B cell (primary cell): ENCODE results near the gene PIERCE2. TPM values are rescaled to one million over a fixed set of nuclear protein-coding genes. Genes with fewer than 3 reads are reported as not detected.
A peak's percentile ranks its signal among the peaks of the same experiment; 100 is the strongest.

Source experiments
- ATAC-seq: fragments of 200-7000 bp; cut with Tn5 transposase; one replicate; pipeline ENCODE4 v1.10.0; 2021; ENCODE audit warnings: low read depth, mild to moderate bottlenecking, moderate number of reproducible peaks, moderate library complexity
- CTCF ChIA-PET: fragments of 350-600 bp; sonication (Branson Sonifier 250); formaldehyde crosslinking; loops from one replicate; lab custom pipeline; 2021; ENCODE audit warnings: antibody characterized with exemption, inconsistent platforms; lab: Charles Lee
- POLR2A ChIA-PET: fragments of 350-600 bp; sonication (Branson Sonifier 250); formaldehyde crosslinking; loops from one replicate; lab custom pipeline; 2021; ENCODE audit warnings: antibody characterized with exemption; lab: Charles Lee
- DNase-seq: peaks from one replicate; pipeline ENCODE4 v3.0.0; 2013
- H2AFZ ChIP-seq: 2 replicates; pipeline ENCODE4 v1.6.1; 2012; ENCODE audit warnings: mild to moderate bottlenecking, low read depth, low read length; ENCODE audit not compliant: insufficient read depth, poor library complexity, severe bottlenecking
- H3K27ac ChIP-seq, 2 donors: 1 replicate in 1 of 2; 2 replicates in 1 of 2; pipeline ENCODE4 v1.5.1; 2012 to 2013; ENCODE audit warnings: low read length in 2 of 2, mild to moderate bottlenecking in 2 of 2, moderate library complexity in 1 of 2
- H3K27me3 ChIP-seq, 4 experiments: fragments of 200-600 bp in 1 of 4; sonication (generic) in 1 of 4; replicated peaks in 1 of 4; 1 replicate in 2 of 4; 2 replicates in 2 of 4; pipeline versions ENCODE4 v1.6.1 to v1.7.0; 2013 to 2016; ENCODE audit warnings: low read length in 3 of 4, mild to moderate bottlenecking in 2 of 4, mixed read lengths in 1 of 4, moderate library complexity in 1 of 4; ENCODE audit not compliant: insufficient read depth in 4 of 4, control insufficient read depth in 3 of 4; ENCODE audit errors: control extremely low read depth in 1 of 4
- H3K36me3 ChIP-seq, 2 experiments: replicated peaks in 1 of 2; 1 replicate in 1 of 2; 2 replicates in 1 of 2; pipeline versions ENCODE4 v1.6.1 to v1.7.1; 2013; ENCODE audit warnings: low read length in 1 of 2; ENCODE audit not compliant: insufficient read depth in 2 of 2, control insufficient read depth in 1 of 2; ENCODE audit errors: control extremely low read depth in 1 of 2, extremely low read depth in 1 of 2
- H3K4me1 ChIP-seq, 2 donors: fragments of 200-600 bp in 1 of 2; sonication (generic) in 1 of 2; 1 replicate in 1 of 2; 2 replicates in 1 of 2; pipeline versions ENCODE4 v1.5.1 to v1.6.1; 2013 to 2017; ENCODE audit warnings: low read length in 2 of 2; ENCODE audit not compliant: control insufficient read depth in 2 of 2, insufficient read depth in 2 of 2
- H3K4me2 ChIP-seq: replicated peaks from 2 replicates; pipeline ENCODE3; 2012; ENCODE audit warnings: mild to moderate bottlenecking, low read depth, low read length; ENCODE audit not compliant: poor library complexity, severe bottlenecking
- H3K4me3 ChIP-seq, 5 experiments: fragments of 200-600 bp in 1 of 5; sonication (generic) in 1 of 5; 1 replicate in 3 of 5; 2 replicates in 2 of 5; pipeline versions ENCODE4 v1.5.1 to v1.7.0; 2011 to 2016; ENCODE audit warnings: low read length in 4 of 5, mild to moderate bottlenecking in 4 of 5, low read depth in 2 of 5, control low read depth in 1 of 5, moderate library complexity in 1 of 5; ENCODE audit not compliant: insufficient read depth in 1 of 5; ENCODE audit errors: control extremely low read depth in 1 of 5, extremely low read depth in 1 of 5
- H3K79me2 ChIP-seq: fragments of 200-600 bp; sonication (generic); one replicate; pipeline ENCODE4 v1.6.0; 2016; ENCODE audit warnings: low read length; ENCODE audit not compliant: control insufficient read depth, insufficient read depth
- H3K9ac ChIP-seq: fragments of 200-600 bp; sonication (generic); 2 replicates; pipeline ENCODE4 v1.6.1; 2017; ENCODE audit warnings: mild to moderate bottlenecking, low read length, moderate library complexity
- H3K9me3 ChIP-seq, 3 donors: one replicate each; pipeline versions ENCODE4 v1.6.1 to v1.7.1; 2013; ENCODE audit warnings: low read length in 2 of 3; ENCODE audit not compliant: control insufficient read depth in 2 of 3, insufficient read depth in 1 of 3; ENCODE audit errors: control extremely low read depth in 1 of 3
- H4K20me1 ChIP-seq: 2 replicates; pipeline ENCODE4 v1.6.0; 2012; ENCODE audit warnings: mild to moderate bottlenecking, low read length; ENCODE audit not compliant: insufficient read depth, control insufficient read depth, poor library complexity, severe bottlenecking
- H3K27ac Mint-ChIP-seq: one replicate; pipeline ENCODE4 v1.8.0; 2021; ENCODE audit warnings: mixed read lengths
- H3K27me3 Mint-ChIP-seq: one replicate; pipeline ENCODE4 v1.8.0; 2021; ENCODE audit warnings: mixed read lengths
- H3K4me1 Mint-ChIP-seq: one replicate; pipeline ENCODE4 v1.8.0; 2021; ENCODE audit warnings: mixed read lengths
- H3K4me3 Mint-ChIP-seq: one replicate; pipeline ENCODE4 v1.8.0; 2021; ENCODE audit warnings: mixed read lengths
- H3K9me3 Mint-ChIP-seq: one replicate; pipeline ENCODE4 v1.8.0; 2022; ENCODE audit warnings: mixed read lengths; ENCODE audit not compliant: insufficient read depth
- CTCF ChIP-seq: fragments of 200-600 bp; IDR thresholded peaks from one replicate; pipeline ENCODE4 v1.8.0; 2022; ENCODE audit warnings: antibody characterized with exemption, mild to moderate bottlenecking
- EZH2 ChIP-seq: IDR thresholded peaks from 2 replicates; pipeline ENCODE4 v1.6.1; 2012; ENCODE audit warnings: borderline replicate concordance, low read depth, mild to moderate bottlenecking, moderate library complexity, low read length; ENCODE audit not compliant: insufficient read depth, poor library complexity, severe bottlenecking
- WGBS: methylation state at CpG from one replicate; pipeline ENCODE4 v1.1.5; 2013; ENCODE audit warnings: missing lambda C conversion rate; ENCODE audit not compliant: insufficient coverage; 5-methylcytosine and 5-hydroxymethylcytosine counted together
- intact Hi-C: fragments of 100-400 bp; cut with micrococcal nuclease; formaldehyde crosslinking; loops from one replicate; pipeline ENCODE4 v1.10.0; 2022
- polyA plus RNA-seq: library from polyadenylated mRNA; depleted of rRNA; stranded (reverse); fragments of >200 nt; gene quantifications from 2 replicates; pipeline ENCODE4 v1.2.3, GENCODE V29; 2012
- total RNA-seq, 2 donors: library from RNA; stranded (reverse); fragments of 120-200 nt in 1 of 2; gene quantifications; 1 replicate in 1 of 2; 2 replicates in 1 of 2; pipeline versions ENCODE4 v1.2.3 to v1.2.4, GENCODE V29; 2013 to 2022

The PIERCE2 gene
- total and polyA plus RNA-seq, 2 donors (not counting 1 experiment from before 2014, with no cell fraction given) = 1.1 to 1.8 TPM

DNA sequence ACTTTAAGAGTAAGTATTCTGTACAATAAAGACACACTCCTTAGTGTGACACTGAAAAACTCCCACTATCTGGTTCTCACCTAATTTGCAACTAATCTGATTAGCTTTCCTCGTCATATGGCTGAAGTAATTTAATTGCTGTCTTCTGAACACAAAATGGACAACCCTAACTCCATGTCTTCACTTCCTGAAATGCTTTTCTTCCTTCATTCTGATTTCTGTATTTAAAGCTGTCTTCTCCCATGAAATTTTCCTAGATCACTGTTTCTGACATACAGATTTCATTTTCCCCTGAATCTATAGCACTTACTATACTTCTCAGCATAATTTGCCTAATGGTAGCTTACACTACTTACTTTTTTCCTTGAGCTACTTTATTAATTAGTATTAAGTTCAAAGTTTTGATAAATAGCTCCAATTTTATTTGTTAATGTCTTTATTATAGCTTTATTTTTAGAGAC is 6.5 kb upstream of the PIERCE2 start:
- no peak overlapping the region for H3K4me2 ChIP-seq
- Mint-ChIP-seq H3K4me1 (peaks cover 25% of the 10 kb centered on the region), H3K27me3 (no peaks in the 10 kb centered on the region), H3K9me3 (no peaks in the 10 kb centered on the region), H3K4me3 (no peak overlapping the region), H3K27ac (no peak overlapping the region)
- no peak overlapping the region for H3K27ac ChIP-seq
- WGBS = no CpG with 5 or more reads among the region's 1 CpG
- H3K4me3 ChIP-seq = no peak overlapping the region
- H3K36me3 ChIP-seq = peaks cover 0 to 1% of the 10 kb centered on the region in 2 experiments
- no peaks in the 10 kb centered on the region for H3K27me3 ChIP-seq
- H3K79me2 ChIP-seq = peaks cover 72% of the 10 kb centered on the region
- H3K9ac ChIP-seq = no peak overlapping the region
- no peak for DNase-seq
- ATAC-seq = no peak
- ChIA-PET POLR2A (interaction anchor here (0.5 kb wide), 1 partner anchor 16 kb away, joined by 3 read pairs; no protein-coding TSS in a partner anchor), CTCF (interaction anchor here (1.3 kb wide), 1 partner anchor 28 kb away, joined by 3 read pairs; no protein-coding TSS in a partner anchor)
- no peak overlapping the region for H2AFZ ChIP-seq
- no peaks in the 10 kb centered on the region for H3K9me3 ChIP-seq
- TF ChIP-seq CTCF = no peak
- H4K20me1 ChIP-seq = no peaks in the 10 kb centered on the region
- intact Hi-C loops = no loop called here
- peaks cover 8 to 16% of the 10 kb centered on the region in 2 donors for H3K4me1 ChIP-seq

DNA sequence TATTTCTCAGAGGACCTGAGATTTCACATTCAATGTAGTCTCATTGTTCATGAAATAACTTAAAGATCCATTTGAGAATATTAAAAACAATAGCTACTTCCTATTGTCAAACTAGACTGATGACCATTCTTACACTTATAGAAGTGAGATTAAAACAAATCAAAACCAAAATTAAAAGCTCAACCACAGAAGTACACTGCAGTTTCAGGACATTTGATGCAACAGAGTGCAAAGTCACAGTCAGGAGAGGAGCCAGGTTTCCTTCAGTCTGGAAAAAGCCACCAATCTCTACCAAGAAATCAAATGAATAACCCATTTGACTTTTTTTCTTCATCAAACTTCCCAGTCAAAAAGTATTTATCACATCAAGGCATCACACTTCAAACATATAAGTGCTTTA is 5.6 kb upstream of the PIERCE2 start:
- no peak for DNase-seq
- H3K4me1 ChIP-seq = peaks cover 15 to 21% of the 10 kb centered on the region in 2 donors
- intact Hi-C loops = no loop called here
- H3K9me3 ChIP-seq = no peaks in the 10 kb centered on the region
- H3K27me3 ChIP-seq = no peaks in the 10 kb centered on the region
- ATAC-seq = no peak
- TF ChIP-seq CTCF (no peak), EZH2 (no peak)
- H2AFZ ChIP-seq = no peak overlapping the region
- H3K9ac ChIP-seq = no peak overlapping the region
- H4K20me1 ChIP-seq = no peaks in the 10 kb centered on the region
- peaks cover 79% of the 10 kb centered on the region for H3K79me2 ChIP-seq
- no peak overlapping the region for H3K4me2 ChIP-seq
- Mint-ChIP-seq H3K4me1 (peaks cover 31% of the 10 kb centered on the region), H3K9me3 (no peaks in the 10 kb centered on the region), H3K27me3 (no peaks in the 10 kb centered on the region), H3K4me3 (no peak overlapping the region), H3K27ac (peak overlapping the region; percentile 23)
- ChIA-PET CTCF (no interaction called here), POLR2A (no interaction called here)
- peak overlapping the region in 1 of 2 donors; percentile 1 for H3K27ac ChIP-seq
- peak overlapping the region in 1 of 5 experiments; percentile 15 for H3K4me3 ChIP-seq
- peaks cover 0 to 1% of the 10 kb centered on the region in 2 experiments for H3K36me3 ChIP-seq
